GM18517 (cell line): Measurements from ENCODE around the gene MCUB.
"Not testable (repeated sequence)": the region's sequence is repeated elsewhere in the genome, so short reads cannot be mapped to it uniquely, and the experiment has no call there.

Experiments used
- ATAC-seq: cut with Tn5 transposase; IDR thresholded peaks from one replicate; pipeline ENCODE4 v1.9.1; 2021; ENCODE audit warnings: mild to moderate bottlenecking, moderate library complexity; ENCODE audit not compliant: unreplicated experiment

The MCUB gene

GRCh38 chr4:109678472-109678871 is 118.4 kb downstream of the MCUB start:
- not testable (repeated sequence) for ATAC-seq

- ATAC-seq: not testable (repeated sequence)
Observed at GRCh38 chr4:109678925-109679324, 118.9 kb downstream of the MCUB start.

- no peak for ATAC-seq
Observed at GRCh38 chr4:109682875-109683274, 122.8 kb downstream of the MCUB start.

- no peak for ATAC-seq
Observed at GRCh38 chr4:109683621-109684253, 123.7 kb downstream of the MCUB start.

- ATAC-seq: no peak
Observed at GRCh38 chr4:109684727-109685126, 124.7 kb downstream of the MCUB start.

GRCh38 chr4:109690690-109691410 is 130.8 kb downstream of the MCUB start:
- ATAC-seq: peak; percentile 91

- no peak for ATAC-seq
Observed at GRCh38 chr4:109691411-109691920, 131.4 kb downstream of the MCUB start.

- ATAC-seq: no peak
Observed at GRCh38 chr4:109698656-109699055, 138.6 kb downstream of the MCUB start.

GRCh38 chr4:109699553-109700225 is 139.6 kb downstream of the MCUB start:
- ATAC-seq: no peak

GRCh38 chr4:109701566-109702410 is 141.7 kb downstream of the MCUB start:
- ATAC-seq: peak; percentile 12

- peak; percentile 68 for ATAC-seq
Observed at GRCh38 chr4:109702950-109703663, 143.1 kb downstream of the MCUB start, which contains the start of gene CASP6. CASP6 (minus strand) TSS chr4:109703445; CDS start chr4:109703395, 50 bp downstream.

GRCh38 chr4:109703664-109704361 is 143.8 kb downstream of the MCUB start:
- no peak for ATAC-seq

GRCh38 chr4:109708435-109708834 is 148.4 kb downstream of the MCUB start:
- ATAC-seq: no peak

GRCh38 chr4:109708990-109709389 is 148.9 kb downstream of the MCUB start:
- ATAC-seq: peak; percentile 82

- ATAC-seq: no peak
Observed at GRCh38 chr4:109713500-109713899, 153.5 kb downstream of the MCUB start.

GRCh38 chr4:109718759-109719158 is 158.7 kb downstream of the MCUB start:
- ATAC-seq: no peak

GRCh38 chr4:109719604-109720003 is 159.6 kb downstream of the MCUB start:
- ATAC-seq: no peak

GRCh38 chr4:109721033-109721432 is 161.0 kb downstream of the MCUB start:
- no peak for ATAC-seq

GRCh38 chr4:109722357-109722756 is 162.3 kb downstream of the MCUB start:
- ATAC-seq: no peak
